Sigmoid colon (tissue), 7 donors: ENCODE data around the gene YARS1. TPM values are rescaled to one million over a fixed set of nuclear protein-coding genes. Genes with fewer than 3 reads are reported as not detected.

Experiments used
- DNase-seq: peaks from one replicate; pipeline ENCODE4 v3.0.0-alpha.2; 2019
- H3K27ac ChIP-seq, 4 donors: fragments of 200-600 bp; sonication (generic); one replicate each; pipeline ENCODE4 v1.5.1; 2016 to 2019; ENCODE audit warnings: mild to moderate bottlenecking in 1 of 4
- H3K27me3 ChIP-seq, 3 donors: fragments of 200-600 bp; sonication (generic); one replicate each; pipeline ENCODE4 v1.5.1; 2019; ENCODE audit warnings: mild to moderate bottlenecking in 1 of 3
- H3K36me3 ChIP-seq, 4 donors: fragments of 200-600 bp; sonication (generic); one replicate each; pipeline ENCODE4 v1.5.1; 2016 to 2019
- H3K4me1 ChIP-seq, 4 donors: fragments of 200-600 bp; sonication (generic); one replicate each; pipeline ENCODE4 v1.5.1; 2017 to 2019
- H3K4me3 ChIP-seq, 4 donors: fragments of 200-600 bp; sonication (generic); one replicate each; pipeline ENCODE4 v1.5.1; 2017 to 2019; ENCODE audit warnings: mild to moderate bottlenecking in 2 of 4, moderate library complexity in 1 of 4
- H3K9me3 ChIP-seq, 4 donors: fragments of 200-600 bp in 3 of 4; sonication (generic) in 3 of 4; one replicate each; pipeline versions ENCODE4 v1.5.1 to v1.6.1; 2013 to 2019
- CTCF ChIP-seq, 4 experiments: fragments of 450-650 bp in 3 of 4; fragments of 200-600 bp in 1 of 4; IDR thresholded peaks; one replicate each; pipeline ENCODE4 v1.5.1; 2016 to 2019; ENCODE audit warnings: antibody characterized with exemption in 4 of 4, mild to moderate bottlenecking in 3 of 4, moderate library complexity in 2 of 4
- EP300 ChIP-seq, 4 donors: sonication (generic); formaldehyde crosslinking; IDR thresholded peaks; one replicate each; pipeline ENCODE4 v1.6.1; 2017; ENCODE audit warnings: antibody characterized with exemption in 4 of 4
- POLR2A ChIP-seq, 2 donors: fragments of 450-650 bp; IDR thresholded peaks; one replicate each; pipeline ENCODE4 v1.6.1; 2016; ENCODE audit warnings: antibody characterized with exemption in 2 of 2, mild to moderate bottlenecking in 2 of 2, moderate library complexity in 2 of 2
- POLR2AphosphoS5 ChIP-seq, 4 donors: sonication (generic); formaldehyde crosslinking; IDR thresholded peaks; one replicate each; pipeline ENCODE4 v1.6.1; 2017; ENCODE audit warnings: antibody characterized with exemption in 4 of 4
- WGBS, 2 donors: extraction: QIAGEN DNeasy Blood & Tissue Kit; methylation state at CpG; one replicate each; pipeline ENCODE4 v1.1.7; 2013; 5-methylcytosine and 5-hydroxymethylcytosine counted together
- intact Hi-C: fragments of 100-400 bp; cut with DNase I; formaldehyde crosslinking; loops from one replicate; pipeline ENCODE4 v1.15.1; 2023
- polyA plus RNA-seq, 3 donors: library from polyadenylated mRNA; stranded (reverse); fragments of 200-250 nt; gene quantifications; one replicate each; pipeline ENCODE4 v1.2.3, GENCODE V29; 2013
- total RNA-seq, 4 donors: library from RNA; depleted of rRNA; stranded (reverse); fragments of >200 nt; gene quantifications; one replicate each; pipeline ENCODE4 v1.1.0, GENCODE V29; 2016
- donor health status: healthy with polysubstance abuse.
- donor health status: Bipolar disorder and iron deficiency.
- donor health status: healthy.

The YARS1 gene
- total and polyA plus RNA-seq, 7 donors, result 28.7 to 65.2 (median 33.6) TPM

- no peaks in the 10 kb centered on the region for H3K4me1 ChIP-seq
- intact Hi-C loops, result no loop called here
- H3K4me3 ChIP-seq, result no peak overlapping the region
- peaks cover 29 to 100% (median 44%) of the 10 kb centered on the region in 4 donors for H3K36me3 ChIP-seq
- no peaks in the 10 kb centered on the region for H3K27me3 ChIP-seq
- WGBS, 2 donors, result 92 to 93% methylated on average over 8 of the region's 8 CpGs
- TF ChIP-seq POLR2AphosphoS5 (IDR thresholded peaks at IDR 0.05), result no peak
- TF ChIP-seq POLR2A (IDR thresholded peaks at IDR 0.05), result no peak
- no peak for TF ChIP-seq EP300 (IDR thresholded peaks at IDR 0.05)
- no peak for TF ChIP-seq CTCF (IDR thresholded peaks at IDR 0.05)
- no peak for DNase-seq
- H3K9me3 ChIP-seq, result no peaks in the 10 kb centered on the region
- H3K27ac ChIP-seq, result no peak overlapping the region
Measured at GRCh38 chr1:32780628-32781234, 36.4 kb downstream of the YARS1 start.

GRCh38 chr1:32780005-32780404 is 37.2 kb downstream of the YARS1 start:
- Histone ChIP-seq H3K4me3 (no peak overlapping the region), H3K27ac (no peak overlapping the region), H3K27me3 (no peaks in the 10 kb centered on the region), H3K9me3 (no peaks in the 10 kb centered on the region), H3K4me1 (peaks cover 0 to 5% (median 0%) of the 10 kb centered on the region in 4 donors), H3K36me3 (peaks cover 29 to 100% (median 45%) of the 10 kb centered on the region in 4 donors)
- DNase-seq, result no peak
- 90 to 94% methylated on average over 8 of the region's 8 CpGs for WGBS, 2 donors
- TF ChIP-seq POLR2A (IDR thresholded peaks at IDR 0.05), result no peak
- no peak for TF ChIP-seq POLR2AphosphoS5 (IDR thresholded peaks at IDR 0.05)
- no peak for TF ChIP-seq CTCF (IDR thresholded peaks at IDR 0.05)
- TF ChIP-seq EP300 (IDR thresholded peaks at IDR 0.05), result no peak
- intact Hi-C loops, result no loop called here

GRCh38 chr1:32779242-32779641 is 37.9 kb downstream of the YARS1 start:
- DNase-seq, result no peak
- Histone ChIP-seq H3K4me3 (no peak overlapping the region), H3K9me3 (no peaks in the 10 kb centered on the region), H3K27me3 (no peaks in the 10 kb centered on the region), H3K4me1 (peaks cover 0 to 5% (median 0%) of the 10 kb centered on the region in 4 donors), H3K36me3 (peaks cover 29 to 100% (median 42%) of the 10 kb centered on the region in 4 donors), H3K27ac (no peak overlapping the region)
- intact Hi-C loops, result loop anchor here (10.0 kb wide), 1 partner anchor 254 kb away; no protein-coding TSS in a partner anchor
- 95 to 96% methylated on average over 5 of the region's 5 CpGs for WGBS, 2 donors
- TF ChIP-seq POLR2AphosphoS5 (IDR thresholded peaks at IDR 0.05) (no peak), POLR2A (IDR thresholded peaks at IDR 0.05) (no peak), EP300 (IDR thresholded peaks at IDR 0.05) (no peak), CTCF (IDR thresholded peaks at IDR 0.05) (no peak)

- Histone ChIP-seq H3K36me3 (peaks cover 15 to 71% (median 26%) of the 10 kb centered on the region in 4 donors), H3K4me1 (peaks cover 0 to 7% (median 5%) of the 10 kb centered on the region in 4 donors), H3K27me3 (no peaks in the 10 kb centered on the region), H3K27ac (peak overlapping the region; percentile 8 to 21 (median 14)), H3K9me3 (no peaks in the 10 kb centered on the region), H3K4me3 (no peak overlapping the region)
- TF ChIP-seq CTCF (IDR thresholded peaks at IDR 0.05), result no peak
- no peak for TF ChIP-seq POLR2A (IDR thresholded peaks at IDR 0.05)
- no peak for TF ChIP-seq POLR2AphosphoS5 (IDR thresholded peaks at IDR 0.05)
- TF ChIP-seq EP300 (IDR thresholded peaks at IDR 0.05), result no peak
- DNase-seq, result no peak
- 82 to 83% methylated on average over 13 of the region's 13 CpGs for WGBS, 2 donors
- intact Hi-C loops, result loop anchor here (10.0 kb wide), 1 partner anchor 251 kb away; no protein-coding TSS in a partner anchor
Measured at GRCh38 chr1:32775640-32776337, 41.4 kb downstream of the YARS1 start.
